Measurements from ENCODE around the gene STRN. TPM values are rescaled to one million over a fixed set of nuclear protein-coding genes. Genes with fewer than 3 reads are reported as not detected.

Gene STRN
- total RNA-seq, 4 donors from 2014 or later, result 14.9 to 18.5 (median 16.1) TPM

DNA sequence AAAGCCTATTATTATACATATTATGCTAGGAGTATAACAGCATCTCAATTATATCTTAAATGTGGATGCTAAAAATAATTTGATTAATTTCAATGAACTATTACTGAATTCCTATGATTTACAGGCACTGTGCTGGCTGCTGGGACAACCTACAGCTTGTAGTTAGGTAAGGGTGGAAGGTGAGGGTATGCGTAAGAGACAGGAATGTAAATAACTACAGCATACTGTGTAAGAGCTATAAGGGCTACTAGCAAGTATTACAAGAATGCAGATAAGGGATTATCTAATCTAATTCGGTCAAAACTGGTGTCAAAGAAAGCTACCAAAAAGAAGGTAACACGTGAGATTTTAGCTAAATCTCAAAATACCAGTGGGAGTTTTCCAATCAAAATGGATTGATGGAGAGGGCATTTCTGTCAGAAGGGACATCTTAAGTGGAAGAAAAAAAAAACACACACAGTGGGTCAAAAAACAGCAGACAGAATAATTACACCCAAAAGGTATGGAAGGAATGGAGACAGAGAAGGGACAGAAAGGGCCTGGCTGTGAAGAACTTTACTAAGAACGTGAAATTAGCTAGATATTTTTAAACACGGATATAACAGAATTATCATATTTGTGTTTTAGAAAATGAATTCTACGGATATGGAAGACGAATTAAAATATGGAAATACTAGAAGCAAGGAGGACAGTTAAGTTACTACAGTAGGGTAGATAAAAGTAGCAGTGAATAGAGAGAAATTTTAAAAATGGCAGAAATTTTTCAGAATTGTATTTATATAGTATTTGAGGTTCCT, 47.1 kb downstream of the STRN start:
- DNase-seq, result no peak
- Histone ChIP-seq H3K27me3 (no peaks in the 10 kb centered on the region), H3K27ac (no peak overlapping the region), H3K36me3 (no peaks in the 10 kb centered on the region), H3K4me3 (replicated peaks in 1 of 3) (no peak overlapping the region), H3K9me3 (no peaks in the 10 kb centered on the region), H3K4me1 (no peaks in the 10 kb centered on the region)
- 89 to 92% methylated on average over 7 of the region's 7 CpGs for WGBS, 2 donors
- intact Hi-C loops (cut with DNase I), result no loop called here
- no peak for TF ChIP-seq POLR2A (IDR thresholded peaks at IDR 0.05)

DNA sequence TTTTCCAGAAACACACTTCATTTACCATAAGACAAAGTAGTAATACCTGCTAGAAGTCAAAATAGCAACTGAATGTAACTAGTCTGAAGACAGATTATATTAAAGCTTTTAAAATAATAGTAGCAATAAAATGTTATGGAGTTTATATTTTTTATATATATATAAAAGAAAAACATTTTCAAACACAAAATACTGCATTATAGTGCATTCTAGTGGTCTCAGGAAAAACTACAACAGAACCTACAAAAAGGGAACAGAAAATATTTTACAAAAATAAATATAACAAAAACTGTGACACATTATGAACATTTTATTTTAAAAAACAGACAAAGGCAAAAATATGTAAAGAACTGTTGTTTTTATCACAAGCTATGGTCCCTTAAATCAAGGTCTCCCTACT, 48.0 kb downstream of the STRN start:
- no peak for DNase-seq
- intact Hi-C loops (cut with DNase I), result no loop called here
- H3K9me3 ChIP-seq, result no peaks in the 10 kb centered on the region
- H3K27ac ChIP-seq, result no peak overlapping the region
- no peak overlapping the region for H3K4me3 ChIP-seq (replicated peaks in 1 of 3)
- H3K36me3 ChIP-seq, result no peaks in the 10 kb centered on the region
- no peaks in the 10 kb centered on the region for H3K4me1 ChIP-seq
- no peaks in the 10 kb centered on the region for H3K27me3 ChIP-seq
- TF ChIP-seq CTCF (IDR thresholded peaks at IDR 0.05) (peak in 2 of 6 experiments; percentile 25 to 40), POLR2A (IDR thresholded peaks at IDR 0.05) (no peak)

GRCh38 chr2:36915627-36916026, 50.7 kb downstream of the STRN start:
- Histone ChIP-seq H3K4me3 (replicated peaks in 1 of 3) (no peak overlapping the region), H3K9me3 (no peaks in the 10 kb centered on the region), H3K36me3 (no peaks in the 10 kb centered on the region), H3K27me3 (no peaks in the 10 kb centered on the region), H3K27ac (no peak overlapping the region), H3K4me1 (no peaks in the 10 kb centered on the region)
- DNase-seq, result no peak
- WGBS, 2 donors, result 96 to 98% methylated on average over 1 of the region's 1 CpG
- TF ChIP-seq CTCF (IDR thresholded peaks at IDR 0.05) (no peak), POLR2A (IDR thresholded peaks at IDR 0.05) (no peak)
- intact Hi-C loops (cut with DNase I), result no loop called here

DNA sequence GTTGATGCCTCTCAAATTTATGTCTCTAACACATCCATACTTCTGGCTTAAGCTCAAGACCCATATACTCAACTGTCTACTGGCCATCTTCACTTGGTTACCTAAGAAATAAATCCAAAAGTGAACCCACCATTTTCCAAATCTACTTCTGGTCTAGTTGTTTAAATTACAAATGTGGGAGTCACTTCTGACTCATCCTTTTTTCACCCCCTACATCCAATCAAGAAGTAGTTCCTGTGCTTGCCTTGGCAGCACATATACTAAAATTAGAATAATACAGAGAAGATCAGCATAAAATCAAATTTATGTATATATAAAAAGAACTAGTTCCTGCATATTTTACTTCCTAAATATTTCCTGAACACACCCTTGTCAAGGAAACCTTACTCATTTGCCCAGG, 53.6 kb downstream of the STRN start:
- intact Hi-C loops (cut with DNase I), result no loop called here
- no peaks in the 10 kb centered on the region for H3K36me3 ChIP-seq
- no peak overlapping the region for H3K4me3 ChIP-seq (replicated peaks in 1 of 3)
- no peak for TF ChIP-seq POLR2A (IDR thresholded peaks at IDR 0.05)
- TF ChIP-seq CTCF (IDR thresholded peaks at IDR 0.05), result no peak
- DNase-seq, result no peak
- H3K4me1 ChIP-seq, result no peaks in the 10 kb centered on the region
- no peaks in the 10 kb centered on the region for H3K27me3 ChIP-seq
- H3K9me3 ChIP-seq, result no peaks in the 10 kb centered on the region
- H3K27ac ChIP-seq, result no peak overlapping the region

DNA sequence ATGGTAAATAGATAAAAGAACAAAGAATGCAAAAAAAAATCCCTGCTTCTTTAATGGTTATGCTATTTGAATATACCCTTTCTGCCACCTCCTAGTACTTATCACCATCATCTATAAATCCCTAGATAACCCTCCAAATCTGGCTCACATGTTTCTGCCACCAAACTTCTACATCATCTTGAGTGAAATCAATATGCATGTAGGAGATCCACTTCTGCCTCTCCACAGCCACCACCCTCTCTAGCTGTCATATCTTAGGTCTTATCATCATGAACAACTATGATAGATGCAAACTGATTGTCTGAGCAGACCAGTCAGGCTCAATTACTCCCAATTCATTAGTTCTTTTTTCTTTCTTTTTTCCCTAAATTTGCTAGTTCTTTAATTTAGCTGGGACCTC, 55.3 kb downstream of the STRN start:
- H3K27ac ChIP-seq, result no peak overlapping the region
- no peaks in the 10 kb centered on the region for H3K36me3 ChIP-seq
- no peak overlapping the region for H3K4me3 ChIP-seq (replicated peaks in 1 of 3)
- no peak for DNase-seq
- H3K9me3 ChIP-seq, result no peaks in the 10 kb centered on the region
- H3K27me3 ChIP-seq, result no peaks in the 10 kb centered on the region
- H3K4me1 ChIP-seq, result no peaks in the 10 kb centered on the region
- intact Hi-C loops (cut with DNase I), result no loop called here
- TF ChIP-seq POLR2A (IDR thresholded peaks at IDR 0.05) (no peak), CTCF (IDR thresholded peaks at IDR 0.05) (no peak)

Measured in thyroid gland (tissue), 4 donors.